K562 (cell line): Measurements from ENCODE around the gene SLC16A2. TPM values are rescaled to one million over a fixed set of nuclear protein-coding genes. Genes with fewer than 3 reads are reported as not detected.
"Not testable (repeated sequence)": the region's sequence is repeated elsewhere in the genome, so short reads cannot be mapped to it uniquely, and the experiment has no call there.

ENCODE experiments used
- ATAC-seq: fragments of 200-7000 bp; cut with Tn5 transposase; 3 replicates; pipeline ENCODE4 v1.9.1; 2020; ENCODE audit warnings: moderate library complexity
- BruUV-seq: library from RNA; stranded (reverse); fragments of 400-500 nt; replicated peaks from 2 replicates; lab custom pipeline; 2021; lab: Mats Ljungman, UMichigan
- CTCF ChIA-PET: fragments of 300-600 bp; formaldehyde crosslinking; extraction: SDS; loops from one replicate; lab custom pipeline; 2021; ENCODE audit warnings: low intra/inter-chr PET ratio; lab: Yijun Ruan, JAX
- POLR2A ChIA-PET: fragments of 300-600, 350-650 bp; sonication (Branson Sonifier 250); formaldehyde crosslinking; extraction: SDS; loops from one replicate; lab custom pipeline; 2021; ENCODE audit warnings: antibody characterized with exemption, inconsistent platforms; lab: Yijun Ruan, JAX
- DNase-seq, 4 experiments: peaks; one replicate each; pipeline versions ENCODE4 v3.0.0 to v3.0.0-alpha.2; 2011 to 2018; ENCODE audit warnings: low spot score in 3 of 4, mixed read lengths in 3 of 4; ENCODE audit errors: extremely low read depth in 1 of 4
- FAIRE-seq: peaks from 2 replicates; lab custom pipeline; 2011; peaks lifted over from hg19 to GRCh38; lab: Jason Lieb, UNC
- H2AFZ ChIP-seq: 2 replicates; pipeline ENCODE4 v1.6.0; 2011; ENCODE audit warnings: low read depth, low read length, control low read depth, inconsistent platforms
- H3K27ac ChIP-seq: fragments of 200-600 bp; 3 replicates; pipeline ENCODE4 v1.8.0; 2011; ENCODE audit warnings: low read depth, mild to moderate bottlenecking, control low read depth, inconsistent platforms, low read length, moderate library complexity, mixed read lengths; ENCODE audit errors: extremely low read depth
- H3K27me3 ChIP-seq, 2 experiments: fragments of 300-600 bp in 1 of 2; 2 replicates in 1 of 2; 3 replicates in 1 of 2; pipeline versions ENCODE4 v1.6.0 to v1.8.0; 2011; ENCODE audit warnings: inconsistent platforms in 2 of 2, low read length in 2 of 2, mild to moderate bottlenecking in 1 of 2, mixed read lengths in 1 of 2, moderate library complexity in 1 of 2; ENCODE audit not compliant: control insufficient read depth in 2 of 2, insufficient read depth in 2 of 2
- H3K36me3 ChIP-seq: fragments of 300-600 bp; 3 replicates; pipeline ENCODE4 v1.8.0; 2011; ENCODE audit warnings: mild to moderate bottlenecking, low read length, inconsistent platforms; ENCODE audit not compliant: control insufficient read depth, insufficient read depth
- H3K4me1 ChIP-seq, 2 experiments: fragments of 200-600 bp in 1 of 2; replicated peaks in 1 of 2; 2 replicates in 1 of 2; 3 replicates in 1 of 2; pipeline versions ENCODE4 v1.5.1 to v1.8.0; 2011; ENCODE audit warnings: inconsistent platforms in 2 of 2, low read length in 2 of 2, mild to moderate bottlenecking in 1 of 2, mixed read lengths in 1 of 2, moderate library complexity in 1 of 2; ENCODE audit not compliant: control insufficient read depth in 2 of 2, insufficient read depth in 2 of 2
- H3K4me2 ChIP-seq: 2 replicates; pipeline ENCODE4 v1.6.1; 2011; ENCODE audit warnings: low read length, control low read depth, inconsistent platforms, mixed read lengths; ENCODE audit not compliant: insufficient read depth
- H3K4me3 ChIP-seq: fragments of 200-600 bp; sonication (generic), shearing (Covaris generic); 2 replicates; pipeline ENCODE4 v1.5.1; 2016; ENCODE audit warnings: control low read depth, inconsistent platforms
- H3K79me2 ChIP-seq: fragments of 200-600 bp; 3 replicates; pipeline ENCODE4 v1.8.0; 2011; ENCODE audit warnings: low read length, inconsistent platforms; ENCODE audit not compliant: control insufficient read depth, insufficient read depth
- H3K9ac ChIP-seq, 2 experiments: 2 replicates each; pipeline versions ENCODE4 v1.6.0 to v1.6.1; 2011; ENCODE audit warnings: low read depth in 2 of 2, low read length in 2 of 2, control low read depth in 1 of 2, inconsistent platforms in 1 of 2, mild to moderate bottlenecking in 1 of 2, mixed read lengths in 1 of 2; ENCODE audit not compliant: insufficient read depth in 1 of 2
- H3K9me1 ChIP-seq: one replicate; pipeline ENCODE4 v1.6.0; 2011; ENCODE audit warnings: inconsistent platforms, mild to moderate bottlenecking, low read length, moderate library complexity; ENCODE audit not compliant: control insufficient read depth, insufficient read depth
- H3K9me3 ChIP-seq: replicated peaks from 2 replicates; pipeline ENCODE4 v1.5.1; 2011; ENCODE audit warnings: low read depth, low read length, inconsistent platforms; ENCODE audit not compliant: control insufficient read depth, insufficient read depth
- H4K20me1 ChIP-seq: replicated peaks from 2 replicates; pipeline ENCODE4 v1.6.1; 2011; ENCODE audit warnings: low read length, inconsistent platforms, mixed read lengths; ENCODE audit not compliant: control insufficient read depth, insufficient read depth
- DIDO1 ChIP-seq: fragments of 450-650 bp; IDR thresholded peaks from 2 replicates; pipeline ENCODE4 v1.6.1; 2016; ENCODE audit warnings: low read depth, missing biosample characterization, missing genetic modification characterization
- DMBX1 ChIP-seq: fragments of 250-450 bp; sonication (Bioruptor Pico); IDR thresholded peaks from 2 replicates; pipeline ENCODE4 v1.8.0; 2022; ENCODE audit warnings: inconsistent platforms, mild to moderate bottlenecking, moderate library complexity, borderline replicate concordance
- HEY1 ChIP-seq: fragments of 250-450 bp; sonication (Bioruptor Pico); IDR thresholded peaks from 2 replicates; pipeline ENCODE4 v1.5.0; 2020; ENCODE audit warnings: mild to moderate bottlenecking, moderate library complexity, borderline replicate concordance
- WGBS: fragments of 100-300 bp; shearing (Covaris generic); methylation state at CpG from one replicate; pipeline ENCODE4 v1.1.6; 2016; ENCODE audit warnings: low coverage, mixed read lengths; ENCODE audit not compliant: insufficient coverage; ENCODE audit errors: missing lambda C conversion rate; 5-methylcytosine and 5-hydroxymethylcytosine counted together
- in situ Hi-C: fragments of 300-500 bp; cut with MboI; formaldehyde crosslinking; loops from 4 replicates; pipeline ENCODE4 v1.15.0; 2018; ENCODE audit warnings: inconsistent platforms, mixed read lengths
- intact Hi-C: fragments of 100-400 bp; cut with micrococcal nuclease; formaldehyde crosslinking; loops from 2 replicates; pipeline ENCODE4 v1.14.2; 2022
- polyA plus RNA-seq, 8 experiments: library from polyadenylated mRNA; depleted of rRNA in 4 of 8; stranded (reverse) in 5 of 8; unstranded in 3 of 8; fragments of >200 nt; fragmentation: Nextera tagmentation in 2 of 8; fragmentation: Illumina TruSeq in 1 of 8; extraction: Ambion mirVana in 2 of 8; extraction: Trizol in 1 of 8; gene quantifications; 2 replicates each; pipeline versions ENCODE4 v1.2.1 to v1.2.3, GENCODE V29; 2011 to 2014; ENCODE audit warnings: inconsistent platforms in 1 of 8, missing spikeins in 1 of 8
- total RNA-seq, 7 experiments: library from RNA; depleted of rRNA in 6 of 7; stranded (reverse); fragments of >200 nt in 6 of 7; fragmentation: Illumina TruSeq in 2 of 7; extraction: Trizol in 2 of 7; gene quantifications; 2 replicates each; pipeline versions ENCODE4 v1.2.1 to v1.2.3, GENCODE V29; 2011 to 2021; ENCODE audit warnings: low replicate concordance in 1 of 7

Gene SLC16A2
- total and polyA plus RNA-seq, 9 of the 15 experiments (the other 6 are each of a cell fraction or from before 2014, with no cell fraction given): 0.07 TPM; not detected in 8

GRCh38 chrX:74516013-74516412, 94.7 kb downstream of the SLC16A2 start:
- H4K20me1 ChIP-seq, H3K4me2 ChIP-seq, in situ Hi-C loops, H3K9me3 ChIP-seq, POLR2A ChIA-PET, intact Hi-C loops, H2AFZ ChIP-seq, H3K9ac ChIP-seq, H3K27me3 ChIP-seq, DNase-seq, H3K27ac ChIP-seq, H3K4me3 ChIP-seq, CTCF ChIA-PET, BruUV-seq, FAIRE-seq, H3K79me2 ChIP-seq, H3K36me3 ChIP-seq, H3K4me1 ChIP-seq, ATAC-seq, H3K9me1 ChIP-seq: not testable (repeated sequence)
- WGBS: 0% methylated on average over 1 of the region's 1 CpG

- H3K27ac ChIP-seq: no peak overlapping the region
- no peaks in the 10 kb centered on the region for H3K79me2 ChIP-seq
- in situ Hi-C loops: no loop called here
- H3K9me3 ChIP-seq: no peaks in the 10 kb centered on the region
- no peak for ATAC-seq
- H3K4me3 ChIP-seq: no peak overlapping the region
- no peaks in the 10 kb centered on the region for H3K36me3 ChIP-seq
- H3K9me1 ChIP-seq: no peaks in the 10 kb centered on the region
- intact Hi-C loops: no loop called here
- TF ChIP-seq DMBX1 (CRISPR knock-in tag) (no peak), HEY1 (CRISPR knock-in tag) (no peak), DIDO1 (no peak)
- POLR2A ChIA-PET: no interaction called here
- H3K27me3 ChIP-seq: no peaks in the 10 kb centered on the region
- FAIRE-seq: no peak
- 0% methylated on average over 2 of the region's 2 CpGs for WGBS
- no peaks in the 10 kb centered on the region for H4K20me1 ChIP-seq
- no peak overlapping the region for H3K4me2 ChIP-seq
- no TSS peak for BruUV-seq
- H2AFZ ChIP-seq: no peak overlapping the region
- CTCF ChIA-PET: no interaction called here
- H3K4me1 ChIP-seq: no peaks in the 10 kb centered on the region
- no peak for DNase-seq
- no peak overlapping the region for H3K9ac ChIP-seq
These were observed 98.6 kb downstream of the SLC16A2 start for GRCh38 chrX:74519870-74520269.
